ENCODE results near the gene JMJD6.

Gene JMJD6

GRCh38 chr17:76697702-76698465 is 28.5 kb downstream of the JMJD6 start:
- DNase-seq, result peak; percentile 66

GRCh38 chr17:76696763-76697701 is 29.4 kb downstream of the JMJD6 start:
- no peak for DNase-seq

- no peak for DNase-seq
These were observed 31.2 kb downstream of the JMJD6 start for GRCh38 chr17:76695059-76695831.

- DNase-seq, result no peak
These were observed 34.8 kb downstream of the JMJD6 start for GRCh38 chr17:76691379-76692191.

GRCh38 chr17:76690596-76691280 is 35.7 kb downstream of the JMJD6 start:
- DNase-seq, result no peak

- no peak for DNase-seq
These were observed 36.5 kb downstream of the JMJD6 start for GRCh38 chr17:76689859-76690258.

GRCh38 chr17:76688165-76688622 is 38.2 kb downstream of the JMJD6 start:
- no peak for DNase-seq

- no peak for DNase-seq
These were observed 38.9 kb downstream of the JMJD6 start for GRCh38 chr17:76687298-76688164.

GRCh38 chr17:76686538-76687297 is 39.7 kb downstream of the JMJD6 start:
- DNase-seq, result no peak

GRCh38 chr17:76685846-76686245 is 40.6 kb downstream of the JMJD6 start:
- no peak for DNase-seq

GRCh38 chr17:76685366-76685765 is 41.0 kb downstream of the JMJD6 start:
- DNase-seq, result no peak

- DNase-seq, result no peak
These were observed 41.6 kb downstream of the JMJD6 start for GRCh38 chr17:76684756-76685155.

- DNase-seq, result no peak
These were observed 42.3 kb downstream of the JMJD6 start for GRCh38 chr17:76683921-76684745.

GRCh38 chr17:76683011-76683755 is 43.2 kb downstream of the JMJD6 start:
- no peak for DNase-seq

GRCh38 chr17:76682296-76682695 is 44.1 kb downstream of the JMJD6 start:
- DNase-seq, result peak; percentile 35

- DNase-seq, result peak; percentile 58
These were observed 44.9 kb downstream of the JMJD6 start for GRCh38 chr17:76681222-76682137.

GRCh38 chr17:76679239-76679638 is 47.2 kb downstream of the JMJD6 start:
- DNase-seq, result no peak

Data from fibroblast of skin of abdomen (primary cell).